DMS 273 treated with DMSO at 0.1 percent for 48 hours (cell line): ENCODE data around the gene ZNF574.
"Not testable (repeated sequence)": the region's sequence is repeated elsewhere in the genome, so short reads cannot be mapped to it uniquely, and the experiment has no call there.

ENCODE experiments used
- DNase-seq: peaks from one replicate; lab custom pipeline; 2025; lab: John Stamatoyannopoulos, UW

ZNF574 gene

DNA sequence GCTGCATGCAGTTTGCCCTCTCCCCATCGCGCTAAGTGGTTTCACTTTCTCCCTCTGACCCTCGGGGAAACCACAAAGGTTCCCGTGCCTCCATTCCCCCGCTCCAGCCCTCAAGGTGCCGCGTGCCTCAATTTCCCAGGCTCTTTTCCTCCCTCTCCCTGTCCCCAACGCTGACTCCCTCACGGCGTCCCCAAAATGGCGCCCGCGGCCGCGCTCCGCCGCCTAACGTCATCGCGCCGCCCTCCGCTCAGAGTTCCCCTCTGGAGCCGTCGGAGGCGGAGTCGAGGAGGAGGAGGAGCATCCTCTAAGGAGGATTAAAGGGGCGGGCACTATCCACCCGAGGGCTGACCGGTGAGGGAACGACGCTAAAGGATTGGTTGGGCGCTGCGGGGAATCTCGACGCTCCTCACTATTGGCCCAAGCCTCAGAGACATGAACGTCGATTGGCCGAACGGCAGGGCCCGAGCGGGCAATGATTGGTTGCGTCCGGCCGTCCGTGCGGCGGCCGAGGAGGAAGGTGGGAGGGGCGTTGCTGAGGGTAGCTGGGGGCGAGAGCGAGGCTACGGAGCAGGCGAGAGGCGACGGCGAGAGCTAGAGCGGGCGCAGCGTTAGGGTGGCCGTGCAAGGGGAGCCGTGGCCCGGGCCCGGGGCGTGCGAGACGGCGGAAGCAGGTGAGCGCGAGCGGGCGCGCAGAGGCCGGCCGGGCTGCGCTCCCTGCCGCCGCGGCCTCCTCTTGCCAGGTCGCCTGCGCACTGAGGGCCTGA is at the start of gene ZNF574:
TSS of gene ZNF574 (plus strand) at position 551 of the 764 bp plus-strand sequence. CDS start 2,441 bp downstream, outside the sequence.
- DNase-seq = peak; percentile 98

DNA sequence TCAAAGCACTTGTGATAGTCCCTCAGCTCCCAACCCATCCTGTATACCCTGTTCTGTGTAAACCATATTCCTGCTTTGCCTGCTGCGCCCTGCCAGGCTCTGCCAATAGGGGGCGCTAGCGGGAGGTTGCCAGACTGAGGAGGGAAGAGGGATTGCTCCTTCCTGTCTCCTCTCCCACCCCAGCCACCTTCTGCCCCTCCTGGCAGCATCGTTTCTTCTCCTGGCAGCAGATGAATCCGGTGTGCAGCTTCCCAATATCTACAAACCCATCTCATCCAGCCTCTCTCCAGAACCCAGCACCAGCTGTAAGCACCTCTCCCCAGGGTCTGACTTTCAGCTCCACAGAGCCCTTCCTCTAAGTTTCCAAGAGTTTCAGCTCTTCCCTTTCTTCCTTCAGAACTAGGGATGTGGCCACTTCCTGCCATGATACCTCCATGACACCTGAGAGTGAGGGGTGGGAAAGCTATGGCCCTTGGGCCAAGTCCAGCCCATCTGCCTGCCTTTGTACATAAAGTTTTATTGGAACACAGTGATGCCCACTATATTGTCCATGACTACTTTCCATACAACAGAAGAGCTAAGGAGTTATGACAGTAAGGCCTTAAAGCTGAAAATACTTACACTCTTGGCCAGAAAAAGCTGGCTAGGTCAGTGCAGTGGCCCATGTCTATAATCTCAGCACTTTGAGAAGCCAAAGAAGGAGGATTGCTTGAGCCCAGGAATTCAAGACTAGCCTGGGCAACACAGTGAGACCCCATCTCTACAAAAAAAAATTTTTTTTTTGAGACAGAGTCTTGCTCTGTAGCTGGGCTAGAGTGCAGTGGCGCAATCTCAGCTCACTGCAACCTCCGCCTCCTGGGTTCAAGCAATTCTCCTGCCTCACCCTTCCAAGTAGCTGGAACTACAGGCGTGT is 47.4 kb upstream of the ZNF574 start:
- peak; percentile 57 for DNase-seq

GRCh38 chr19:42030645-42031440 is 45.1 kb upstream of the ZNF574 start:
- DNase-seq = peak; percentile 67

DNA sequence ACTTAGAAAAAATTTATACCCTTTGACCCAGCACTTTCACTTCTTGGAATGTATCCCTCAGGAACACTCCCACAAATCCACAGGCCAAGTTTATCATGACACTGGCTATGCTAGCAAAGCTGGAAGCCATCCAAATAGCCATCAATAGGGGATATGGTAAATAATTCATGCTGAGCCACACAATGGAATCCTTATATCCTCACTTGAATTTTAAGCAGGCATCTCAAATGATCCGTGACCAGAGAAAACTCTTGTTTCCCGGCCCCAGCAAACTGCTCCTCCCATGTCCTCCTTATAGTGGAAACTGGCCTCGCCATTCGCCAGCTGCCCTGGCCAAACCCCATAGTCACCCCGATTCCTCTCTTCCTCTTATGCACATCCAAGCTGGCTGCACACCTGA is 43.5 kb upstream of the ZNF574 start:
- no peak for DNase-seq

DNA sequence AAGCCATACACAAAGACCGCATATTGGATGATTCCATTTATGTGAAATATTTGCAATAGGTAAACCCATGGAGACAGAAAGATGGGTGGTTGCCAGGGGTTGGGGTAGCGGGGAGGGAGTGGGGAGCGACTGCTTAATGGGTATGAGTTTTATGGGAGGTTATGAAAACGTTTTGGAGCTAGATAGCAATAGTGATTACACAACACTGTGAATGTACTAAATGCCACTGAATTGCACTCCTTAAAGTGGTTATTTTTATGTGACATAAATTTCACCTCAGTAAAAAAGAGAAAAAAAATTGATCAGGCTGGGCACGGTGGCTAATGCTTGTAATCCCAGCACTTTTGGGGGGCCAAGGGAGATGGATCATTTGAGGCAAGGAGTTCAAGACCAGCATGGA is 42.6 kb upstream of the ZNF574 start:
- no peak for DNase-seq

DNA sequence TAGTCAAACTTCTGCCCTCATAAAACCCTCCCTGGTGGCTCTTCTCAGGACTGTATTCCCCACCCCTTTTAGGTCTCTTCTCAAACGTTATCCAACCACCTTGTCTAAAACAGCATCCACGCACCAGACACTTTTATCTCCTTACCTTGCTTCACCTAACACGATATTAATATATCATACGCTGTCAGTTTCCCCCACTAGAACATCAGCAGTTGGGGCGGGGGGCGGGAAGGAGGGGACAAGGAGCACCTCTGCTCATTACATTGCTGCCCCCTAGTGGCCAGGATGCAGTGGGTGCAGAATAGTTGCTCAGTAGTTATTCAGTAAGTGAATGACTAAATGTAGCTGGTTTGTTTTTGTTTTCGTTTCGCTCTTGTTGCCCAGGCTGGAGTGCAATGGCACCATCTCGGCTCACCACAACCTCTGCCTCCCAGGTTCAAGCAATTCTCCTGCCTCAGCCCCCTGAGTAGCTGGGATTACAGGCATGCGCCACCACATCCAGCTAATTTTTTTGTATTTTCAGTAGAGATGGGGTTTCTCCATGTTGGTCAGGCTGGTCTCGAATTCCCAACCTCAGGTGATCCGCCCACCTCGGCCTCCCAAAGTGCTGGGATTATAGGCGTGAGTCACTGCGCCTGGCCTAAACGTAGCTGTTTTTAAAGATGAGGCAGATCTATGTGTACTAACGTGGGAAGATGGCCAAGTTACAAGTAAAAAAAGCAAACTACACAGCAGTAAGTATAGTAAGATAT is 41.1 kb upstream of the ZNF574 start:
- peak; percentile 61 for DNase-seq

- no peak for DNase-seq
Measured at GRCh38 chr19:42037649-42038048, 38.3 kb upstream of the ZNF574 start.

DNA sequence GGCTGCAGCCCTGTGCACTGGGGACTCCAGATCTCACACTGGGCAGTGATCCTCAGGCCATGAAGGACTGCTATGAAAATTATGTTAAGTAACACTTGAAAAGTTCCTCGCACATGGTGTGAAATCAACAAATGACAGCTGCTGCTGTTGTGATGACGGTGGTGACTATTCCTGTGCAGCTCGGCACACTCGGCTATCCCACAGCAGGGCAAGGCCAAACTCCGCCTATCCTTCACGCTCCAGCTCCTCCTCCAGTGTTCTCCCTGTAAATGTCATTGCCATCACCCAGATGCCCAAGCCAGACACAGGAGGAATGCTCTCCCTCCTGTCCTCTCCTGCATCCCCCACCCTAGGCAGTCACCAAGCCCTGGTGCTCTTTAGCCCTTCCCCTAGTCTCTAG is 37.3 kb upstream of the ZNF574 start:
- DNase-seq = no peak

DNA sequence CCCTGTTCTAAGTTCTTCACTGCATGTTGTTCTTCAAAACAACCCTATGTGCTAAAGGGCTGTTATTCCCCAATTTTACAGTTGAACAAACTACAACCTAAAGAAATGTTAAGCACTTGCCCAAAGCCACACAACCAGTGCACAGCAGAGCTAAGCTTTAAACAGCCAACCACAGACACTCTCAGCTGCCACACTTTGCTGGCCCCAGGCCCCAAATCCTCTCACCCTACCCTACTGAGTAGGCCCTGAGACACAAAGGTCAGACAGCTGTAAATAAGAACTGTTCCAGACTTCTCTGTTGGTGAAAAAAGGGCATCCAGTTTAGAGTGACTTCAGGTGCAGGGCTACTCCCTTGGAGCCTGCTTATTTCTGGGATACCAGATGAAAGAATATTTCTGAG is 35.9 kb upstream of the ZNF574 start:
- DNase-seq = no peak

DNA sequence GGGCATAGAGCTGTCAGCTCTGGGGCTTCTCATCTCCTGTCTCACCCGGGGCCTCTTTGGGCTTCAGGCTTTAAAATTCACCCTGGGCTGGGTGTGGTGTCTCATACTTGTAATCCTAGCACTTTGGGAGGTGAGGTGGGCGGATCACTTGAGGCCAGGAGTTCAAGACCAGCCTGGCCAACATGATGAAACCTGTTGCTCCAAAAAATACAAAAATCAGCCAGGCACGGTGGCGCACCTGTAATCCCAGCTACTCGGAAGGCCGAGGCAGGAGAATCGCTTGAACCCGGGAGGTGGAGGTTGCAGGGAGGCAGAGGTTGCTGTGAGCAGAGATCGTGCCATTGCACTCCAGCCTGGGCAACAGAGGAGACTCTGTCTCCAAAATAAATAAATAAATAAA is 35.5 kb upstream of the ZNF574 start:
- not testable (repeated sequence) for DNase-seq

DNA sequence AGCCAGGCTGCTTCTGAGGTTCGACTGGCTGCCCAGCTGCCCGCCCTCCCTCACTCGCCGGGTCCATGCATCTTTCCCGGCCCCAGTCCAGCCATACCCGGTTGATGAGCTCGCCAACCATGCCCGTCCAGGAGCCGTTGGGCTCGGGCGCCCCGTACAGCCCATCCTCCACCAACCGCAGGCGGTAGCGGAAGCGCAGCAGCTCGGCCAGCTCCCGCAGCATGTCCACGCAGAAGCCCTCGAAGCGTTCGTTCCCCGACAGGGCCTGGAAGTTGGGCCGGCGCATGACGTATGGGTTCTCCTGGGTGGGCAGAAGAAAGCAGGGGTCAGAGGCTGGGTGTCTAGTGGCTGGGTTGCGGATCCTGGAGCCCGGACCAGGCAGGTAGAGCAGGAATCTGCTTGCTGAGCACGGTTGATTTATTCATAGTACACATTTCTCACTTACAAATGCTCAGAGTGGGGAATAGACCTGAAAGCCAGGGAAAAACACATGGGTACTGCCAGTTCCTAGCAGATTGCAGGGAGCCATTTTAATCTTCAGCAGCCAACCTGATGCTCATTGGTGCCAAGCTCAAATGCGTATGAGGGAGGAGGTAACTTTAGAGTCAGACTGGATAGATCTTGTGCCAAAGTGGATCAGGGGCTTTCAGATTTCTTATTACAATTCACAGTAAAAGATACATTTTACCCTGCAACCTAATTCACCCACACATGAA is 33.4 kb upstream of the ZNF574 start:
- peak; percentile 83 for DNase-seq

DNA sequence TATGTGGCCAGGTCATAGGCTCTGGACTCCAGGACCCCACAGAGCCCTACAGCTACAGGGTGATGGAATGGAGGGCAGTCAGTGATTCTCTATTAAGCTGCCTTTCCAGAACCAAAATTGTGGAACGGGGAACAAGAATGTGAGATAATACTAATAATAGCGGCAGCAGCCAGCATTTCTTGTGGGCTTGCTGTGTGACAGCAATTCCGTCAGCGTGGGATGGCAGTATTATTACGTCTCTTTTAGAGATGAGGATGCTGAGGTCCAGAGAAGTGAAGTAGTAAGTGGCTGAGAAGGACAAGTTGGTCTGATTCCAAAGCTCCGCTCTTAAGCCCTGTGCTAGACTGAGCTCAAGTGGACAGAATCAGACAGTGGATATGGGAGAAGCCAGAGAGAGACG is 30.4 kb upstream of the ZNF574 start:
- no peak for DNase-seq

DNA sequence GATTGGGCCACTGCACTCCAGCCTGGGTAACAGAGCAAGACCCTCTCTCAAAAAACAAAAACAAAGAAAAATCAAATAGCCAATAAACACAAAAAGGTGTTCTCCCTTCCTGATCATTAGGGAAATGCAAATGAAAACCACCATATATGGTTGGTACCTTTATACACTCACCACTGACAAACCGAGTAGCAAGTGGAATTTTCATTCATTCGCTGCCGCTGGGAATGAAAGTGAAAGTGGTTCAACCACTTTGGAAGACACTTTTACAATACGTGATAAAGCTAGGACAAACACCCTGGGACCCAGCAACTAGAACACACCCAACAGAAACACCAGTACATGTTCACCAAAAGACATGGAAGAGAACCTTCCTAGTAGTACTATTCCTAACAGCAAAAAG is 27.0 kb upstream of the ZNF574 start:
- no peak for DNase-seq

DNA sequence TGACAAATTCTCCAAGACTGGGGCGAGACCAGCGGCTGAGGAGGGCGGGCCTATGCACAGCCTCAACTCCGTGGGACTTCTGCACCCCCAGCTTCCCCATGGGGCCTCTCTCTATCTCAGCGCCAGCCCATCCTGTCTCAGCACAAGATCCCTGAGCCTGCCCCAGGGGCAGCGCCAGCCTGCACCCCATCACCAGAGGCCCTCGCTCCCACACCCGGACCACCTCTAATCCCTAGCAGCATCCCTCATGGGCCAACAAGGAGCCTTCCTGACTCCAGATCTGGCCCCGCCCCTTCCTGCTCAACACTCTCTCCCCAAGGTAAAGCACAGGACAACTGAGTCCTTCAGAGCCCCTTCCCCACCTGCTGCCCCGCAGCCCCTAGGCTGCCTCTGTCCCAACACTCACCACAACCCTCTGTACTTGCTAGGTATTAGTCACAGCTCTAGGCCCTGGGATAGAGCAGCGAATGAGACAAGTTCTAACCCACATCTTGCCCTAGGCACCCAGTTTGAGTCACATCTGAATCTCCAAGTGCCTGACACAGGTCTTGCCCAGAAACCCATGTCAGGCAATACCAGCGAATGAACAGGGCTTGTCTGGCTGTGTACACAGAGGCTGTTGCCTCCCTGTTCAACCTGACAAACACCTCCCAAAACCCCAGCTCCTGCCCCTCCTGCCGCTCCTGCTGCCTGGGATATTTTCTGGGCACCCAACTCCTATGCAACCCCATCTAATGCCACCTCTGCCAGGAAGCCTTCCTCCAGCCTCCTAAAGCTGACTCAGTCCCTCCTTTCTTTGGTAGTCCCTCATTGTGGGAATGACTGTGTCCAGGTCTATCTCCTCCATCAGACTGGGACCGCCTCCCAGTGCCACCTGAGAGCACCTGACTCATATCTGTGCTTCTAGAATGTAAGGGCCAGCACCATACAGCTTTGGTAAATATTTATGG is 24.5 kb upstream of the ZNF574 start:
- DNase-seq = no peak

DNA sequence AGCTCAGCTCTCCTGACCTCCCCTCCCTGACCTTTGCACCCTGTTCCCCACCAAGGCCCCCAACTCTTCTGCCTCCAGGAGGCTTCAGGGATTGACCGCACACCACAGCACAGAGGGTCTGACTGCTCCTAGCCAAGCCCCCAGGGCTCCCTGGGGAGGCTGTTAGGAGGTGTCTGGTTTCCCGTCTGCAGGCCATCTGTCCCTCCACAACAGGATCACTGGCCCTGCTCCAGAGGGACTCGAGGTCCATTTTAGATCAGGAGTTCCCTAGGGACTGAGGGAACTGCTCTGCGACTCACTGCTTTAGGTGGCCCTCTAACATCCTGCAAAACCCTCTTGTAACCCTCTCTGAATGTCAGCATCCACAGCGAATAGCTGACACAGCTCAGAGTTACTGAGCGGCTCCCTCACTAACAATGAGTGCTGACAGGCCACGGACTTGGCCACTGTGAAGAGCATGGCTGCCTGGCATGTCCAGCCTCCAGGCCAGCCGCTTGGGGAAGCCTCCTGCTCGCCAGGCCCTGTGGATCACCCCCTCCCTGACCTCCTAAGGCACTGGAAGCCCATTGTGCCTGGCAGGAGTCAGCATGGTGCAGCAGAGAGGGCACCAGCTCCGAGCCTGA is 23.6 kb upstream of the ZNF574 start:
- DNase-seq = peak; percentile 68

GRCh38 chr19:42053037-42053935 is 22.7 kb upstream of the ZNF574 start:
- no peak for DNase-seq

DNA sequence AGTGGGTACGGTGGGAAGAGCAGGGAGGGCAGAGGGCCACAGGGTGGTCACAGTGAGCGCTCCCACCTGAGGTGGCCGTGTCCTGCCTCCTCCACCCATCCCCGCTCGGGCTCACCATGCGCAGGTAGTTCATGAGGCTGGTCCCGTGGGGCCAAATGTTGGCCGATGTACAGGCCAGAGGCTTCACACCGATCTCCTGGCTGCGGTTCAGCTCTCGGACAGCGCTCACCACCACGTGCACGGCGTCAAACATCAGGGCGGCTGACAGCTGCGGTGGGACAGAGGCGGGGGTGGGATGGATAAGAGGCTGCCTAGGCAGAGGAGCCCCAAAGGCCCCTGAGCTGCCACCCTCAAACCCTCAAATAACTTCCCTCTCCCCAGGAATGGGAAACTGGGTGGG is 21.8 kb upstream of the ZNF574 start:
- no peak for DNase-seq

GRCh38 chr19:42057846-42058245 is 18.1 kb upstream of the ZNF574 start:
- no peak for DNase-seq
